GM06990 (cell line): ENCODE results near the gene UCP2.

ENCODE experiments used
- DNase-seq: peaks from one replicate; pipeline ENCODE4 v3.0.0-alpha.2; 2011; ENCODE audit not compliant: insufficient read length; ENCODE audit errors: extremely low read depth
- H3K27me3 ChIP-seq: replicated peaks from 2 replicates; pipeline ENCODE4 v1.6.0; 2011; ENCODE audit warnings: low read length; ENCODE audit not compliant: control insufficient read depth, insufficient read depth
- H3K36me3 ChIP-seq: 2 replicates; pipeline ENCODE4 v1.5.1; 2011; ENCODE audit warnings: low read length; ENCODE audit not compliant: control insufficient read depth, insufficient read depth
- H3K4me3 ChIP-seq: replicated peaks from 2 replicates; pipeline ENCODE4 v1.5.1; 2011; ENCODE audit warnings: low read depth, mild to moderate bottlenecking, control low read depth, low read length
- TF ChIP-seq, protein P1 (sequence below): IDR thresholded peaks from 2 replicates; pipeline ENCODE4 v1.5.1; 2011; ENCODE audit warnings: low read length, control low read depth, mild to moderate bottlenecking, inconsistent platforms; ENCODE audit not compliant: insufficient read depth, poor library complexity, severe bottlenecking

UCP2 gene

DNA sequence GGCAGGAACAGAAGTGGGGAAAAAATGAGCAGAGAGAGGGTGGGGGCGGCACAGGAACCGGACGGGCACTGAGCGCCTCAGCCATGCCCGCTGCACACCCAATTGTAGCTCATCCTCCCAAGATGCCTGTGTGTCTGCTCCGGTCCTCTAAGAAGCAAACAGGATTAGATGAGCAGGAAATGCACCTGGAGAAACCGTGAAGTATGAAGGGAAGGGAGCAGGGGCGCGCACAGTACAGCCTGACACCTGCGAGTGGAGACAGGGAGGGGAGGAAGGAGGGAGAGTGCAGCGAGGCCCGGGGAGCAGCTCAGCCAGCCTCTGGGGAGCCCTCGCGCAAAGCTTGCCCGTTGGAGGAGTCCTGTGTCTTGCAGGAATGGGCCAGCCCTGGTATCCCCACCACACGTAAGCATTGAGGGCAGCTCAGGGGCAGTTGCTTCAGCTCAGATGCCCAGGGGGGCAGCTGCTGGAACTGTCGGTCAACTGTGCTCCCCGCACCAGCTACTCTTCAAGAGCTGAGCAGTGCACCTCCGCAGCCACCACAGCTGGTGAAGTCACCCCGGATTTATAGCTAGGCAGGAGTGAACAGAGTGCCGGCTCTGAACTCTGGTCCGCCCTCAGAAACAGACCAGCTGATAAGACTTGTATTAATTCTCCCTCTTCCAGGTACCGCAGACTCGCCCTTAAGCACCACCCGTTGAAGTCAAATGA is 24.8 kb downstream of the UCP2 start:
- TF ChIP-seq, protein P1, sequence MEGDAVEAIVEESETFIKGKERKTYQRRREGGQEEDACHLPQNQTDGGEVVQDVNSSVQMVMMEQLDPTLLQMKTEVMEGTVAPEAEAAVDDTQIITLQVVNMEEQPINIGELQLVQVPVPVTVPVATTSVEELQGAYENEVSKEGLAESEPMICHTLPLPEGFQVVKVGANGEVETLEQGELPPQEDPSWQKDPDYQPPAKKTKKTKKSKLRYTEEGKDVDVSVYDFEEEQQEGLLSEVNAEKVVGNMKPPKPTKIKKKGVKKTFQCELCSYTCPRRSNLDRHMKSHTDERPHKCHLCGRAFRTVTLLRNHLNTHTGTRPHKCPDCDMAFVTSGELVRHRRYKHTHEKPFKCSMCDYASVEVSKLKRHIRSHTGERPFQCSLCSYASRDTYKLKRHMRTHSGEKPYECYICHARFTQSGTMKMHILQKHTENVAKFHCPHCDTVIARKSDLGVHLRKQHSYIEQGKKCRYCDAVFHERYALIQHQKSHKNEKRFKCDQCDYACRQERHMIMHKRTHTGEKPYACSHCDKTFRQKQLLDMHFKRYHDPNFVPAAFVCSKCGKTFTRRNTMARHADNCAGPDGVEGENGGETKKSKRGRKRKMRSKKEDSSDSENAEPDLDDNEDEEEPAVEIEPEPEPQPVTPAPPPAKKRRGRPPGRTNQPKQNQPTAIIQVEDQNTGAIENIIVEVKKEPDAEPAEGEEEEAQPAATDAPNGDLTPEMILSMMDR, result no peak
- no peak overlapping the region for H3K4me3 ChIP-seq
- no peak for DNase-seq
- no peaks in the 10 kb centered on the region; the same call in 1 of the 2 replicates for H3K27me3 ChIP-seq
- H3K36me3 ChIP-seq, result no peaks in the 10 kb centered on the region

- no peaks in the 10 kb centered on the region for H3K36me3 ChIP-seq
- H3K4me3 ChIP-seq, result no peak overlapping the region
- DNase-seq, result no peak
- H3K27me3 ChIP-seq, result no peaks in the 10 kb centered on the region; the same call in 1 of the 2 replicates
- TF ChIP-seq, protein P1, result no peak
Observed at GRCh38 chr11:73956876-73957653, 25.6 kb downstream of the UCP2 start.

- Histone ChIP-seq H3K36me3 (no peaks in the 10 kb centered on the region), H3K27me3 (no peaks in the 10 kb centered on the region), H3K4me3 (no peak overlapping the region)
- DNase-seq, result no peak
- TF ChIP-seq, protein P1, result no peak
Observed at GRCh38 chr11:73951797-73952196, 30.8 kb downstream of the UCP2 start.

GRCh38 chr11:73950869-73951710 is 31.6 kb downstream of the UCP2 start, which contains the start of gene DNAJB13:
DNAJB13 (plus strand) TSS chr11:73951026; CDS start chr11:73951070, 44 bp downstream.
- TF ChIP-seq, protein P1, result no peak
- H3K36me3 ChIP-seq, result no peaks in the 10 kb centered on the region
- no peak within 1 kb of the TSS for H3K4me3 ChIP-seq
- no peaks in the 10 kb centered on the region for H3K27me3 ChIP-seq
- no peak for DNase-seq

DNA sequence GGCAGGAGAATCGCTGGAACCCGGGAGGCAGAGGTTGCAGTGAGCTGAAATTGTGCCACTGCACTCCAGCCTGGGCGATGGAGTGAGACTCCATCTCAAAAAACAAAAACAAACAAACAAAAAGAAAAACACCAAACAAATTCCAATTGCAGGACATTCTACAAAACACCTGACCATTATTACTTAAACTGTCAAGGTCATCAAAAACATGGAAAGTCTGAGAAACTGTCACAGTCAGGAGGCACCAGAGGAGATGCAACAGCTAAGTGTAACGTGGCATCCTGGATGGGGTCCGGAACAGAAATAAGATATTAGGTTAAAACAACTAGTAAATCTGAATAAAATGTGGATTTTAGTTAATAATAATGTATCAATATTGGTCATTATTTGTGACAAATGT is 32.7 kb downstream of the UCP2 start:
- no peak for DNase-seq

More for the DNA sequence above, 32.7 kb downstream of the UCP2 start:
- H3K4me3 ChIP-seq, result no peak overlapping the region
- no peaks in the 10 kb centered on the region for H3K27me3 ChIP-seq
- H3K36me3 ChIP-seq, result no peaks in the 10 kb centered on the region
- TF ChIP-seq, protein P1, result no peak
